ENCODE data around the gene TMEM144. TPM values are rescaled to one million over a fixed set of nuclear protein-coding genes. Genes with fewer than 3 reads are reported as not detected.

Gene TMEM144
- polyA plus RNA-seq, 1 donor from 2014 or later, result 2.8 TPM

DNA sequence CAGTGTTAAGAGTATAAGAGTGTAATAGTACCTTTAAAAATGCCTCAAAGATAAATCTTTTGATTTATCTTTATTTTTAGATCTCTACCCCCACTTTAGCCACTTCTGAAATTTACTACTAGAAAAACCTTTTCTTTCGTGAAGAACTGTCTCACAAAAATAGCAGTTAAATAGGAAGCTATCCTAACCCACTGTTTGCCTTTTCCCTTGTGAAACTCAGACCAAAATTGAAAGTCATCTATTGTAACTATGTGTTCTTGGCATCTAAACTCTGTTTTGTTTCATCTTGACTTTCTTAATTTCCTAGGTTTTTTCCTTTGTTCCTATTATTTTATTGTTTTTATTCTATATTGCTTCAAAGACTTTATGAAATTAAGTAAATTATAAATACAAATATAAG, 7.8 kb upstream of the TMEM144 start:
- no peaks in the 10 kb centered on the region for H4K20me1 ChIP-seq (ENCODE audit: insufficient read depth)
- no peak overlapping the region for H3K27ac ChIP-seq (ENCODE audit: low read length)
- no peak overlapping the region for H2AFZ ChIP-seq (ENCODE audit: low read depth, low read length)
- TF ChIP-seq EZH2 (IDR thresholded peaks at IDR 0.05; ENCODE audit: borderline replicate concordance, insufficient read depth, low read length, poor library complexity, severe bottlenecking) (no peak), EP300 (conservative IDR thresholded peaks at IDR 0.05; ENCODE audit: poor library complexity, severe bottlenecking) (no peak), MXI1 (conservative IDR thresholded peaks at IDR 0.05; ENCODE audit: poor library complexity, severe bottlenecking) (no peak), RAD21 (conservative IDR thresholded peaks at IDR 0.05) (no peak), POLR2AphosphoS5 (IDR thresholded peaks at IDR 0.05) (no peak), TAF1 (IDR thresholded peaks at IDR 0.05; ENCODE audit: low read depth) (no peak), SMC3 (conservative IDR thresholded peaks at IDR 0.05; ENCODE audit: poor library complexity) (no peak)
- TF ChIP-seq, protein P1, sequence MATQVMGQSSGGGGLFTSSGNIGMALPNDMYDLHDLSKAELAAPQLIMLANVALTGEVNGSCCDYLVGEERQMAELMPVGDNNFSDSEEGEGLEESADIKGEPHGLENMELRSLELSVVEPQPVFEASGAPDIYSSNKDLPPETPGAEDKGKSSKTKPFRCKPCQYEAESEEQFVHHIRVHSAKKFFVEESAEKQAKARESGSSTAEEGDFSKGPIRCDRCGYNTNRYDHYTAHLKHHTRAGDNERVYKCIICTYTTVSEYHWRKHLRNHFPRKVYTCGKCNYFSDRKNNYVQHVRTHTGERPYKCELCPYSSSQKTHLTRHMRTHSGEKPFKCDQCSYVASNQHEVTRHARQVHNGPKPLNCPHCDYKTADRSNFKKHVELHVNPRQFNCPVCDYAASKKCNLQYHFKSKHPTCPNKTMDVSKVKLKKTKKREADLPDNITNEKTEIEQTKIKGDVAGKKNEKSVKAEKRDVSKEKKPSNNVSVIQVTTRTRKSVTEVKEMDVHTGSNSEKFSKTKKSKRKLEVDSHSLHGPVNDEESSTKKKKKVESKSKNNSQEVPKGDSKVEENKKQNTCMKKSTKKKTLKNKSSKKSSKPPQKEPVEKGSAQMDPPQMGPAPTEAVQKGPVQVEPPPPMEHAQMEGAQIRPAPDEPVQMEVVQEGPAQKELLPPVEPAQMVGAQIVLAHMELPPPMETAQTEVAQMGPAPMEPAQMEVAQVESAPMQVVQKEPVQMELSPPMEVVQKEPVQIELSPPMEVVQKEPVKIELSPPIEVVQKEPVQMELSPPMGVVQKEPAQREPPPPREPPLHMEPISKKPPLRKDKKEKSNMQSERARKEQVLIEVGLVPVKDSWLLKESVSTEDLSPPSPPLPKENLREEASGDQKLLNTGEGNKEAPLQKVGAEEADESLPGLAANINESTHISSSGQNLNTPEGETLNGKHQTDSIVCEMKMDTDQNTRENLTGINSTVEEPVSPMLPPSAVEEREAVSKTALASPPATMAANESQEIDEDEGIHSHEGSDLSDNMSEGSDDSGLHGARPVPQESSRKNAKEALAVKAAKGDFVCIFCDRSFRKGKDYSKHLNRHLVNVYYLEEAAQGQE (IDR thresholded peaks at IDR 0.05; ENCODE audit: borderline replicate concordance), result no peak
- TF ChIP-seq, protein P2, sequence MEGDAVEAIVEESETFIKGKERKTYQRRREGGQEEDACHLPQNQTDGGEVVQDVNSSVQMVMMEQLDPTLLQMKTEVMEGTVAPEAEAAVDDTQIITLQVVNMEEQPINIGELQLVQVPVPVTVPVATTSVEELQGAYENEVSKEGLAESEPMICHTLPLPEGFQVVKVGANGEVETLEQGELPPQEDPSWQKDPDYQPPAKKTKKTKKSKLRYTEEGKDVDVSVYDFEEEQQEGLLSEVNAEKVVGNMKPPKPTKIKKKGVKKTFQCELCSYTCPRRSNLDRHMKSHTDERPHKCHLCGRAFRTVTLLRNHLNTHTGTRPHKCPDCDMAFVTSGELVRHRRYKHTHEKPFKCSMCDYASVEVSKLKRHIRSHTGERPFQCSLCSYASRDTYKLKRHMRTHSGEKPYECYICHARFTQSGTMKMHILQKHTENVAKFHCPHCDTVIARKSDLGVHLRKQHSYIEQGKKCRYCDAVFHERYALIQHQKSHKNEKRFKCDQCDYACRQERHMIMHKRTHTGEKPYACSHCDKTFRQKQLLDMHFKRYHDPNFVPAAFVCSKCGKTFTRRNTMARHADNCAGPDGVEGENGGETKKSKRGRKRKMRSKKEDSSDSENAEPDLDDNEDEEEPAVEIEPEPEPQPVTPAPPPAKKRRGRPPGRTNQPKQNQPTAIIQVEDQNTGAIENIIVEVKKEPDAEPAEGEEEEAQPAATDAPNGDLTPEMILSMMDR (IDR thresholded peaks at IDR 0.05; ENCODE audit: poor library complexity, severe bottlenecking), result no peak
- no peaks in the 10 kb centered on the region for H3K36me3 ChIP-seq (ENCODE audit: insufficient read depth, low read length)
- no peak overlapping the region for H3K9ac ChIP-seq (ENCODE audit: low read length)
- H3K79me2 ChIP-seq (replicated peaks; ENCODE audit: insufficient read depth, low read length), result no peaks in the 10 kb centered on the region
- no peaks in the 10 kb centered on the region for H3K9me2 ChIP-seq (ENCODE audit: insufficient read depth, low read length)
- no peaks in the 10 kb centered on the region for H3K9me3 ChIP-seq (ENCODE audit: low read length)
- H3K27me3 ChIP-seq (ENCODE audit: insufficient read depth, low read depth, low read length), result no peaks in the 10 kb centered on the region
- no peak overlapping the region for H3K4me3 ChIP-seq (ENCODE audit: low read length)
- H3F3A ChIP-seq (ENCODE audit: insufficient read depth, low read length, poor library complexity, severe bottlenecking), result no peaks in the 10 kb centered on the region
- H3K4me2 ChIP-seq (ENCODE audit: low read length), result no peak overlapping the region

DNA sequence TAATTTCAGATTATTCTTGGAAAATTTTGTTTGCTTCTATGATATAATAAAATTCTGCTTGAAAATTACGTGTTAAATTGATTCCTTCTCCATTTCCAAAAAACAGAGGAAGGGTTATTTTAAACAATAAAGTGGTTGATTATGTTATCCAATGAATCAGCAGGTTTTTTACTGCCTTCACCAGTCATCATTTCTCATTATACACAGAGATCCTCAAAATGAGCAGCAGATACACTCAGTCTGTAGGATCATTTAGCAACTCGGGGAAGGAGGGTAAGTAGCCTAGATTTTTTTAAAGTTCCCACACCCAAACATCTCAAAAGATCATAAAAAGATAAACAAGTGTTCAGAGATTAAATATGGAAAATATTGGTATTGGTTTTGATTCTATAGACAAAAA, 6.8 kb upstream of the TMEM144 start:
- TF ChIP-seq SMC3 (conservative IDR thresholded peaks at IDR 0.05; ENCODE audit: poor library complexity), result no peak
- TF ChIP-seq RAD21 (conservative IDR thresholded peaks at IDR 0.05), result no peak
- no peak for TF ChIP-seq POLR2AphosphoS5 (IDR thresholded peaks at IDR 0.05)
- TF ChIP-seq EZH2 (IDR thresholded peaks at IDR 0.05; ENCODE audit: borderline replicate concordance, insufficient read depth, low read length, poor library complexity, severe bottlenecking), result no peak
- TF ChIP-seq MXI1 (conservative IDR thresholded peaks at IDR 0.05; ENCODE audit: poor library complexity, severe bottlenecking), result no peak
- TF ChIP-seq, protein P2 (IDR thresholded peaks at IDR 0.05; ENCODE audit: poor library complexity, severe bottlenecking), result no peak
- no peak for TF ChIP-seq TAF1 (IDR thresholded peaks at IDR 0.05; ENCODE audit: low read depth)
- TF ChIP-seq, protein P1 (IDR thresholded peaks at IDR 0.05; ENCODE audit: borderline replicate concordance), result no peak
- no peak for TF ChIP-seq EP300 (conservative IDR thresholded peaks at IDR 0.05; ENCODE audit: poor library complexity, severe bottlenecking)
- no peaks in the 10 kb centered on the region for H3F3A ChIP-seq (ENCODE audit: insufficient read depth, low read length, poor library complexity, severe bottlenecking)
- H3K36me3 ChIP-seq (ENCODE audit: insufficient read depth, low read length), result no peaks in the 10 kb centered on the region
- no peak overlapping the region for H3K9ac ChIP-seq (ENCODE audit: low read length)
- no peak overlapping the region for H3K4me3 ChIP-seq (ENCODE audit: low read length)
- H3K27ac ChIP-seq (ENCODE audit: low read length), result no peak overlapping the region
- no peaks in the 10 kb centered on the region for H3K27me3 ChIP-seq (ENCODE audit: insufficient read depth, low read depth, low read length)
- H3K79me2 ChIP-seq (replicated peaks; ENCODE audit: insufficient read depth, low read length), result no peaks in the 10 kb centered on the region
- H3K9me3 ChIP-seq (ENCODE audit: low read length), result no peaks in the 10 kb centered on the region
- H3K9me2 ChIP-seq (ENCODE audit: insufficient read depth, low read length), result no peaks in the 10 kb centered on the region
- no peak overlapping the region for H2AFZ ChIP-seq (ENCODE audit: low read depth, low read length)
- H4K20me1 ChIP-seq (ENCODE audit: insufficient read depth), result no peaks in the 10 kb centered on the region
- H3K4me2 ChIP-seq (ENCODE audit: low read length), result no peak overlapping the region
